T-helper 1 cell treated with Interleukin-12 subunit alpha and Interleukin-12 subunit beta and Interleukin-4 antibody, amounts not matched to agents 30 μg/mL and 1 μg/mL, for 36 hours (primary cell): Measurements from ENCODE around the gene TM4SF5.
A peak's percentile ranks its signal among the peaks of the same experiment; 100 is the strongest.

Experiments
- H3K27ac Mint-ChIP-seq: one replicate; pipeline ENCODE4 v1.8.0; 2021; ENCODE audit warnings: mild to moderate bottlenecking, mixed read lengths
- H3K27me3 Mint-ChIP-seq: one replicate; pipeline ENCODE4 v1.8.0; 2021; ENCODE audit warnings: low read depth, mixed read lengths
- H3K36me3 Mint-ChIP-seq: one replicate; pipeline ENCODE4 v1.8.0; 2021; ENCODE audit warnings: low read depth, mixed read lengths
- H3K4me1 Mint-ChIP-seq: one replicate; pipeline ENCODE4 v1.8.0; 2021; ENCODE audit warnings: low read depth, mixed read lengths
- H3K4me3 Mint-ChIP-seq: one replicate; pipeline ENCODE4 v1.8.0; 2021; ENCODE audit warnings: mild to moderate bottlenecking, moderate library complexity, mixed read lengths
- H3K9me3 Mint-ChIP-seq: one replicate; pipeline ENCODE4 v1.8.0; 2021; ENCODE audit warnings: mixed read lengths

Gene TM4SF5

GRCh38 chr17:4790705-4791088, 19.0 kb downstream of the TM4SF5 start:
- H3K4me3 Mint-ChIP-seq = peak overlapping the region; percentile 88
- no peaks in the 10 kb centered on the region for H3K9me3 Mint-ChIP-seq
- H3K27ac Mint-ChIP-seq = peak overlapping the region; percentile 94
- peaks cover 17% of the 10 kb centered on the region for H3K4me1 Mint-ChIP-seq
- peaks cover 2% of the 10 kb centered on the region for H3K36me3 Mint-ChIP-seq
- peaks cover 31% of the 10 kb centered on the region for H3K27me3 Mint-ChIP-seq

GRCh38 chr17:4795168-4795567, 23.5 kb downstream of the TM4SF5 start:
- H3K27me3 Mint-ChIP-seq = no peaks in the 10 kb centered on the region
- H3K4me3 Mint-ChIP-seq = peak overlapping the region; percentile 100
- H3K36me3 Mint-ChIP-seq = peaks cover 21% of the 10 kb centered on the region
- peak overlapping the region; percentile 98 for H3K27ac Mint-ChIP-seq
- H3K4me1 Mint-ChIP-seq = peaks cover 21% of the 10 kb centered on the region
- H3K9me3 Mint-ChIP-seq = no peaks in the 10 kb centered on the region

GRCh38 chr17:4796552-4796920, 24.9 kb downstream of the TM4SF5 start:
- H3K9me3 Mint-ChIP-seq = no peaks in the 10 kb centered on the region
- peaks cover 13% of the 10 kb centered on the region for H3K4me1 Mint-ChIP-seq
- H3K4me3 Mint-ChIP-seq = peak overlapping the region; percentile 100
- H3K27ac Mint-ChIP-seq = peak overlapping the region; percentile 98
- no peaks in the 10 kb centered on the region for H3K27me3 Mint-ChIP-seq
- peaks cover 21% of the 10 kb centered on the region for H3K36me3 Mint-ChIP-seq

GRCh38 chr17:4800462-4801196, 28.9 kb downstream of the TM4SF5 start:
- no peak overlapping the region for H3K4me3 Mint-ChIP-seq
- H3K27ac Mint-ChIP-seq = no peak overlapping the region
- H3K9me3 Mint-ChIP-seq = no peaks in the 10 kb centered on the region
- H3K4me1 Mint-ChIP-seq = peaks cover 13% of the 10 kb centered on the region
- peaks cover 21% of the 10 kb centered on the region for H3K36me3 Mint-ChIP-seq
- H3K27me3 Mint-ChIP-seq = no peaks in the 10 kb centered on the region

- Mint-ChIP-seq H3K27me3 (no peaks in the 10 kb centered on the region), H3K27ac (no peak within 1 kb of the TSS), H3K4me3 (no peak within 1 kb of the TSS), H3K9me3 (no peaks in the 10 kb centered on the region), H3K36me3 (peaks cover 13% of the 10 kb centered on the region), H3K4me1 (peaks cover 9% of the 10 kb centered on the region)
These were observed 30.5 kb downstream of the TM4SF5 start, which contains the start of gene C17orf114 for GRCh38 chr17:4802228-4802627. Gene C17orf114 (minus strand): TSS chr17:4802328.

- Mint-ChIP-seq H3K27me3 (no peaks in the 10 kb centered on the region), H3K4me3 (peak overlapping the region; percentile 59), H3K9me3 (no peaks in the 10 kb centered on the region), H3K4me1 (peaks cover 12% of the 10 kb centered on the region), H3K27ac (peak overlapping the region; percentile 29), H3K36me3 (peaks cover 14% of the 10 kb centered on the region)
These were observed 34.7 kb downstream of the TM4SF5 start for GRCh38 chr17:4806456-4806776.

GRCh38 chr17:4806777-4807604, 35.3 kb downstream of the TM4SF5 start, which contains the start of gene PLD2:
Gene PLD2 (plus strand): TSS chr17:4807152. CDS start chr17:4807773, 621 bp downstream.
- no peaks in the 10 kb centered on the region for H3K27me3 Mint-ChIP-seq
- H3K36me3 Mint-ChIP-seq = peaks cover 14% of the 10 kb centered on the region
- H3K4me1 Mint-ChIP-seq = peaks cover 12% of the 10 kb centered on the region
- peak within 1 kb of the TSS; percentile 68 for H3K27ac Mint-ChIP-seq
- no peaks in the 10 kb centered on the region for H3K9me3 Mint-ChIP-seq
- H3K4me3 Mint-ChIP-seq = peak within 1 kb of the TSS; percentile 82

- Mint-ChIP-seq H3K36me3 (peaks cover 14% of the 10 kb centered on the region), H3K27ac (peak overlapping the region; percentile 68), H3K9me3 (no peaks in the 10 kb centered on the region), H3K4me1 (peaks cover 12% of the 10 kb centered on the region), H3K27me3 (no peaks in the 10 kb centered on the region), H3K4me3 (peak overlapping the region; percentile 82)
These were observed 36.1 kb downstream of the TM4SF5 start for GRCh38 chr17:4807605-4808377.

GRCh38 chr17:4808378-4808767, 36.7 kb downstream of the TM4SF5 start:
- Mint-ChIP-seq H3K36me3 (peaks cover 14% of the 10 kb centered on the region), H3K27ac (no peak overlapping the region), H3K4me3 (peak overlapping the region; percentile 58), H3K27me3 (no peaks in the 10 kb centered on the region), H3K4me1 (peaks cover 12% of the 10 kb centered on the region), H3K9me3 (no peaks in the 10 kb centered on the region)

- H3K4me3 Mint-ChIP-seq = no peak overlapping the region
These were observed 39.1 kb downstream of the TM4SF5 start for GRCh38 chr17:4810696-4811290.

GRCh38 chr17:4811471-4811870, 39.8 kb downstream of the TM4SF5 start:
- Mint-ChIP-seq H3K9me3 (no peaks in the 10 kb centered on the region), H3K27ac (no peak overlapping the region), H3K4me3 (no peak overlapping the region), H3K36me3 (peaks cover 14% of the 10 kb centered on the region), H3K4me1 (peaks cover 6% of the 10 kb centered on the region), H3K27me3 (no peaks in the 10 kb centered on the region)

More at GRCh38 chr17:4810696-4811290, 39.1 kb downstream of the TM4SF5 start:
- no peaks in the 10 kb centered on the region for H3K9me3 Mint-ChIP-seq
- H3K27me3 Mint-ChIP-seq = no peaks in the 10 kb centered on the region
- no peak overlapping the region for H3K27ac Mint-ChIP-seq
- H3K4me1 Mint-ChIP-seq = peaks cover 12% of the 10 kb centered on the region
- H3K36me3 Mint-ChIP-seq = peaks cover 14% of the 10 kb centered on the region

- H3K27me3 Mint-ChIP-seq = no peaks in the 10 kb centered on the region
- H3K4me1 Mint-ChIP-seq = peaks cover 6% of the 10 kb centered on the region
- no peak overlapping the region for H3K27ac Mint-ChIP-seq
- H3K9me3 Mint-ChIP-seq = no peaks in the 10 kb centered on the region
- peaks cover 17% of the 10 kb centered on the region for H3K36me3 Mint-ChIP-seq
- H3K4me3 Mint-ChIP-seq = no peak overlapping the region
These were observed 41.0 kb downstream of the TM4SF5 start for GRCh38 chr17:4812690-4813089.

- Mint-ChIP-seq H3K9me3 (no peaks in the 10 kb centered on the region), H3K4me1 (peaks cover 2% of the 10 kb centered on the region), H3K4me3 (no peak overlapping the region), H3K27me3 (no peaks in the 10 kb centered on the region), H3K36me3 (peaks cover 9% of the 10 kb centered on the region), H3K27ac (no peak overlapping the region)
These were observed 43.5 kb downstream of the TM4SF5 start for GRCh38 chr17:4815043-4815675.

GRCh38 chr17:4816826-4817225, 45.1 kb downstream of the TM4SF5 start:
- no peaks in the 10 kb centered on the region for H3K27me3 Mint-ChIP-seq
- no peaks in the 10 kb centered on the region for H3K9me3 Mint-ChIP-seq
- H3K27ac Mint-ChIP-seq = no peak overlapping the region
- peaks cover 5% of the 10 kb centered on the region for H3K36me3 Mint-ChIP-seq
- H3K4me1 Mint-ChIP-seq = no peaks in the 10 kb centered on the region
- no peak overlapping the region for H3K4me3 Mint-ChIP-seq
